Ectodermal cell (in vitro differentiated cells): Measurements from ENCODE around the gene WDR70.
"Not testable (repeated sequence)": the region's sequence is repeated elsewhere in the genome, so short reads cannot be mapped to it uniquely, and the experiment has no call there.

ENCODE experiments used
- H3K27ac ChIP-seq: 2 replicates; pipeline ENCODE4 v1.7.0; 2013; ENCODE audit warnings: mild to moderate bottlenecking, low read depth, low read length; ENCODE audit not compliant: insufficient read depth, poor library complexity, severe bottlenecking
- H3K27me3 ChIP-seq: 2 replicates; pipeline ENCODE4 v1.7.0; 2013; ENCODE audit warnings: mild to moderate bottlenecking, low read length; ENCODE audit not compliant: insufficient read depth, control insufficient read depth, poor library complexity, severe bottlenecking
- H3K36me3 ChIP-seq: one replicate; pipeline ENCODE4 v1.7.0; 2013; ENCODE audit warnings: low read length; ENCODE audit not compliant: control insufficient read depth, insufficient read depth
- H3K4me1 ChIP-seq: one replicate; pipeline ENCODE4 v1.7.0; 2013; ENCODE audit warnings: low read length; ENCODE audit not compliant: control insufficient read depth, insufficient read depth
- H3K4me3 ChIP-seq: 2 replicates; pipeline ENCODE4 v1.7.0; 2013; ENCODE audit warnings: low read depth, low read length, control low read depth; ENCODE audit not compliant: insufficient read depth
- H3K9me3 ChIP-seq: 2 replicates; pipeline ENCODE4 v1.7.0; 2013; ENCODE audit warnings: mild to moderate bottlenecking, low read length, moderate library complexity; ENCODE audit not compliant: control insufficient read depth
- WGBS, 2 experiments: methylation state at CpG; one replicate each; pipeline ENCODE4 v1.1.7; 2013; ENCODE audit warnings: missing lambda C conversion rate in 2 of 2; 5-methylcytosine and 5-hydroxymethylcytosine counted together

The WDR70 gene

GRCh38 chr5:37694333-37694732 is 315.2 kb downstream of the WDR70 start:
- not testable (repeated sequence) for H3K27ac ChIP-seq, H3K36me3 ChIP-seq, H3K4me1 ChIP-seq, H3K4me3 ChIP-seq, H3K9me3 ChIP-seq, H3K27me3 ChIP-seq
- WGBS, 2 experiments: 92 to 93% methylated on average over 5 of the region's 5 CpGs

- Histone ChIP-seq H3K27ac (no peak overlapping the region), H3K9me3 (no peaks in the 10 kb centered on the region), H3K4me3 (no peak overlapping the region), H3K27me3 (no peaks in the 10 kb centered on the region), H3K4me1 (no peaks in the 10 kb centered on the region), H3K36me3 (no peaks in the 10 kb centered on the region)
Measured at GRCh38 chr5:37694867-37695266, 315.7 kb downstream of the WDR70 start.

- 92 to 95% methylated on average over 3 of the region's 3 CpGs for WGBS, 2 experiments
- H3K36me3 ChIP-seq: no peaks in the 10 kb centered on the region
- no peaks in the 10 kb centered on the region for H3K9me3 ChIP-seq
- no peak overlapping the region for H3K27ac ChIP-seq
- H3K4me1 ChIP-seq: no peaks in the 10 kb centered on the region
- no peaks in the 10 kb centered on the region for H3K27me3 ChIP-seq
- no peak overlapping the region for H3K4me3 ChIP-seq
Measured at GRCh38 chr5:37695647-37696046, 316.5 kb downstream of the WDR70 start.

- Histone ChIP-seq H3K36me3 (no peaks in the 10 kb centered on the region), H3K9me3 (no peaks in the 10 kb centered on the region), H3K4me1 (no peaks in the 10 kb centered on the region), H3K27ac (no peak overlapping the region), H3K27me3 (no peaks in the 10 kb centered on the region), H3K4me3 (no peak overlapping the region)
- WGBS, 2 experiments: 88 to 95% methylated on average over 1 to 5 of the region's 5 CpGs
Measured at GRCh38 chr5:37696190-37697021, 317.3 kb downstream of the WDR70 start.

- H3K9me3 ChIP-seq: no peaks in the 10 kb centered on the region
Measured at GRCh38 chr5:37701868-37702267, 322.8 kb downstream of the WDR70 start.

GRCh38 chr5:37703841-37704241 is 324.7 kb downstream of the WDR70 start:
- 86 to 94% methylated on average over 3 of the region's 4 CpGs for WGBS, 2 experiments
- no peaks in the 10 kb centered on the region for H3K4me1 ChIP-seq

More at GRCh38 chr5:37701868-37702267, 322.8 kb downstream of the WDR70 start:
- Histone ChIP-seq H3K4me1 (no peaks in the 10 kb centered on the region), H3K27ac (no peak overlapping the region), H3K27me3 (no peaks in the 10 kb centered on the region), H3K36me3 (no peaks in the 10 kb centered on the region), H3K4me3 (no peak overlapping the region)
- WGBS, 2 experiments: 48 to 100% methylated on average over 1 to 2 of the region's 2 CpGs

GRCh38 chr5:37704406-37704805 is 325.3 kb downstream of the WDR70 start:
- no peak overlapping the region for H3K4me3 ChIP-seq
- H3K36me3 ChIP-seq: no peaks in the 10 kb centered on the region
- WGBS, 2 experiments: 80 to 87% methylated on average over 4 to 5 of the region's 5 CpGs

More at GRCh38 chr5:37703841-37704241, 324.7 kb downstream of the WDR70 start:
- no peak overlapping the region for H3K4me3 ChIP-seq
- H3K27me3 ChIP-seq: no peaks in the 10 kb centered on the region
- H3K27ac ChIP-seq: no peak overlapping the region
- no peaks in the 10 kb centered on the region for H3K9me3 ChIP-seq
- H3K36me3 ChIP-seq: no peaks in the 10 kb centered on the region

GRCh38 chr5:37709020-37709419 is 329.9 kb downstream of the WDR70 start:
- H3K27me3 ChIP-seq: no peaks in the 10 kb centered on the region
- H3K9me3 ChIP-seq: no peaks in the 10 kb centered on the region
- H3K27ac ChIP-seq: no peak overlapping the region
- no peak overlapping the region for H3K4me3 ChIP-seq
- H3K4me1 ChIP-seq: no peaks in the 10 kb centered on the region
- H3K36me3 ChIP-seq: no peaks in the 10 kb centered on the region

More at GRCh38 chr5:37704406-37704805, 325.3 kb downstream of the WDR70 start:
- Histone ChIP-seq H3K27ac (no peak overlapping the region), H3K4me1 (no peaks in the 10 kb centered on the region), H3K27me3 (no peaks in the 10 kb centered on the region), H3K9me3 (no peaks in the 10 kb centered on the region)

- Histone ChIP-seq H3K36me3 (no peaks in the 10 kb centered on the region), H3K4me1 (no peaks in the 10 kb centered on the region), H3K27me3 (no peaks in the 10 kb centered on the region), H3K27ac (no peak overlapping the region), H3K9me3 (no peaks in the 10 kb centered on the region), H3K4me3 (no peak overlapping the region)
- 91 to 94% methylated on average over 2 of the region's 2 CpGs for WGBS, 2 experiments
Measured at GRCh38 chr5:37710965-37711364, 331.8 kb downstream of the WDR70 start.

GRCh38 chr5:37712750-37713149 is 333.6 kb downstream of the WDR70 start:
- Histone ChIP-seq H3K27me3 (no peaks in the 10 kb centered on the region), H3K4me3 (no peak overlapping the region), H3K9me3 (no peaks in the 10 kb centered on the region), H3K27ac (no peak overlapping the region), H3K36me3 (no peaks in the 10 kb centered on the region), H3K4me1 (no peaks in the 10 kb centered on the region)
- 71 to 80% methylated on average over 4 to 7 of the region's 7 CpGs for WGBS, 2 experiments
